ENCODE measurements around the gene TSC1. TPM values are rescaled to one million over a fixed set of nuclear protein-coding genes. Genes with fewer than 3 reads are reported as not detected.

Gene TSC1
- total RNA-seq, 2 experiments from 2014 or later, result 29.8 to 30.3 TPM

GRCh38 chr9:132887181-132888120, 57.0 kb downstream of the TSC1 start:
- DNase-seq, result no peak
- Mint-ChIP-seq H3K4me1 (peaks cover 19% of the 10 kb centered on the region), H3K27ac (no peak overlapping the region), H3K36me3 (no peaks in the 10 kb centered on the region), H3K9me3 (ENCODE audit: low read depth) (no peaks in the 10 kb centered on the region), H3K27me3 (no peaks in the 10 kb centered on the region), H3K4me3 (no peak overlapping the region)
- no peak for ATAC-seq
- CTCF ChIA-PET, result no interaction called here

- CTCF ChIA-PET, result interaction anchor here (1.0 kb wide), 1 partner anchor 15 kb away, joined by 3 read pairs; no protein-coding TSS in a partner anchor
- Mint-ChIP-seq H3K4me3 (no peak overlapping the region), H3K4me1 (peaks cover 26% of the 10 kb centered on the region), H3K27me3 (no peaks in the 10 kb centered on the region), H3K36me3 (no peaks in the 10 kb centered on the region), H3K9me3 (ENCODE audit: low read depth) (no peaks in the 10 kb centered on the region), H3K27ac (no peak overlapping the region)
- no peak for DNase-seq
- no peak for ATAC-seq
These were observed 58.1 kb downstream of the TSC1 start for GRCh38 chr9:132886334-132886725.

- no peak overlapping the region for H3K27ac Mint-ChIP-seq
- DNase-seq (no peak), ATAC-seq (no peak)
- CTCF ChIA-PET, result interaction anchor here (1.0 to 1.2 kb wide), 2 partner anchors 15 to 16 kb away, joined by 3 read pairs; no protein-coding TSS in a partner anchor
- no peaks in the 10 kb centered on the region for H3K27me3 Mint-ChIP-seq
- no peaks in the 10 kb centered on the region for H3K9me3 Mint-ChIP-seq (ENCODE audit: low read depth)
- H3K4me1 Mint-ChIP-seq, result peaks cover 26% of the 10 kb centered on the region
- H3K4me3 Mint-ChIP-seq, result no peak overlapping the region
- no peaks in the 10 kb centered on the region for H3K36me3 Mint-ChIP-seq
These were observed 58.6 kb downstream of the TSC1 start for GRCh38 chr9:132885720-132886333.

- ATAC-seq (no peak), DNase-seq (no peak)
- no peaks in the 10 kb centered on the region for H3K27me3 Mint-ChIP-seq
- no peaks in the 10 kb centered on the region for H3K9me3 Mint-ChIP-seq (ENCODE audit: low read depth)
- peaks cover 39% of the 10 kb centered on the region for H3K4me1 Mint-ChIP-seq
- H3K36me3 Mint-ChIP-seq, result no peaks in the 10 kb centered on the region
- CTCF ChIA-PET, result interaction anchor here (1.1 kb wide), 1 partner anchor 21 kb away, joined by 3 read pairs; no protein-coding TSS in a partner anchor
- no peak overlapping the region for H3K27ac Mint-ChIP-seq
- H3K4me3 Mint-ChIP-seq, result no peak overlapping the region
These were observed 60.8 kb downstream of the TSC1 start for GRCh38 chr9:132883349-132884294.

- ATAC-seq (no peak), DNase-seq (no peak)
- Mint-ChIP-seq H3K9me3 (ENCODE audit: low read depth) (no peaks in the 10 kb centered on the region), H3K4me1 (peaks cover 34% of the 10 kb centered on the region), H3K27me3 (no peaks in the 10 kb centered on the region), H3K36me3 (no peaks in the 10 kb centered on the region), H3K27ac (no peak overlapping the region), H3K4me3 (no peak overlapping the region)
- CTCF ChIA-PET, result no interaction called here
These were observed 61.8 kb downstream of the TSC1 start for GRCh38 chr9:132882616-132883015.

GRCh38 chr9:132881826-132882225, 62.6 kb downstream of the TSC1 start:
- H3K27me3 Mint-ChIP-seq, result peaks cover 6% of the 10 kb centered on the region
- H3K9me3 Mint-ChIP-seq (ENCODE audit: low read depth), result no peaks in the 10 kb centered on the region
- DNase-seq (no peak), ATAC-seq (no peak)
- no peaks in the 10 kb centered on the region for H3K36me3 Mint-ChIP-seq
- CTCF ChIA-PET, result interaction anchor here (1.0 to 1.4 kb wide), 2 partner anchors 21 to 33 kb away, joined by 3 read pairs; no protein-coding TSS in a partner anchor
- no peak overlapping the region for H3K4me3 Mint-ChIP-seq
- peaks cover 37% of the 10 kb centered on the region for H3K4me1 Mint-ChIP-seq
- H3K27ac Mint-ChIP-seq, result no peak overlapping the region

GRCh38 chr9:132880324-132880661, 64.1 kb downstream of the TSC1 start:
- Mint-ChIP-seq H3K4me3 (no peak overlapping the region), H3K27me3 (peaks cover 15% of the 10 kb centered on the region), H3K27ac (peak overlapping the region; percentile 69), H3K9me3 (ENCODE audit: low read depth) (no peaks in the 10 kb centered on the region), H3K36me3 (no peaks in the 10 kb centered on the region), H3K4me1 (peaks cover 37% of the 10 kb centered on the region)
- DNase-seq, result no peak
- ATAC-seq, result no peak
- CTCF ChIA-PET, result interaction anchor here (0.9 to 2.5 kb wide), 3 partner anchors 21 to 264 kb away, joined by 3 to 10 read pairs (median 4); no protein-coding TSS in a partner anchor

- Mint-ChIP-seq H3K4me1 (peaks cover 37% of the 10 kb centered on the region), H3K4me3 (peak overlapping the region; percentile 70), H3K27ac (peak overlapping the region; percentile 69), H3K27me3 (peaks cover 18% of the 10 kb centered on the region), H3K9me3 (ENCODE audit: low read depth) (no peaks in the 10 kb centered on the region), H3K36me3 (no peaks in the 10 kb centered on the region)
- CTCF ChIA-PET, result interaction anchor here (0.9 to 2.5 kb wide), 4 partner anchors 21 to 264 kb away, joined by 3 to 10 read pairs (median 4); no protein-coding TSS in a partner anchor
- ATAC-seq (no peak), DNase-seq (peak; percentile 50)
These were observed 64.7 kb downstream of the TSC1 start for GRCh38 chr9:132879457-132880323.

GRCh38 chr9:132878695-132879456, 65.5 kb downstream of the TSC1 start, which contains the start of gene SPACA9:
TSS of gene SPACA9 (plus strand) at chr9:132878898. CDS start at chr9:132883948, 5,050 bp downstream.
- ATAC-seq, result peak; percentile 48
- Mint-ChIP-seq H3K36me3 (no peaks in the 10 kb centered on the region), H3K9me3 (ENCODE audit: low read depth) (no peaks in the 10 kb centered on the region), H3K4me1 (peaks cover 37% of the 10 kb centered on the region), H3K27me3 (peaks cover 21% of the 10 kb centered on the region), H3K4me3 (peak within 1 kb of the TSS; percentile 70), H3K27ac (peak within 1 kb of the TSS; percentile 70)
- CTCF ChIA-PET, result interaction anchor here (0.8 to 2.5 kb wide), 4 partner anchors 22 to 265 kb away, joined by 3 to 10 read pairs (median 4); no protein-coding TSS in a partner anchor
- no peak for DNase-seq

GRCh38 chr9:132877824-132878694, 66.4 kb downstream of the TSC1 start, which contains the start of gene AK8:
TSS of gene AK8 (minus strand) at chr9:132878284. CDS start at chr9:132878255, 29 bp downstream.
- Mint-ChIP-seq H3K36me3 (no peaks in the 10 kb centered on the region), H3K9me3 (ENCODE audit: low read depth) (no peaks in the 10 kb centered on the region), H3K4me3 (peak within 1 kb of the TSS; percentile 70), H3K4me1 (peaks cover 41% of the 10 kb centered on the region), H3K27ac (peak within 1 kb of the TSS; percentile 70), H3K27me3 (peaks cover 28% of the 10 kb centered on the region)
- CTCF ChIA-PET, result interaction anchor here (0.8 to 1.3 kb wide), 4 partner anchors 24 to 144 kb away, joined by 3 to 5 read pairs (median 4); no protein-coding TSS in a partner anchor
- ATAC-seq, result peak; percentile 84
- DNase-seq, result peak; percentile 78

Measured in activated CD8-positive, alpha-beta memory T cell treated with anti-CD3 and anti-CD28 coated beads, Interleukin-2, amount 10 ng/mL, durations not matched to agents 7 days and 5 days (primary cell).